Effector CD8-positive, alpha-beta T cell (primary cell): ENCODE results near the gene CD82.
"Not testable (repeated sequence)": the region's sequence is repeated elsewhere in the genome, so short reads cannot be mapped to it uniquely, and the experiment has no call there.

Experiments used
- DNase-seq: peaks from one replicate; lab custom pipeline; 2025; lab: John Stamatoyannopoulos, UW

CD82 gene

GRCh38 chr11:44559940-44560300 lies 5.5 kb upstream of the CD82 start:
- not testable (repeated sequence) for DNase-seq

DNA sequence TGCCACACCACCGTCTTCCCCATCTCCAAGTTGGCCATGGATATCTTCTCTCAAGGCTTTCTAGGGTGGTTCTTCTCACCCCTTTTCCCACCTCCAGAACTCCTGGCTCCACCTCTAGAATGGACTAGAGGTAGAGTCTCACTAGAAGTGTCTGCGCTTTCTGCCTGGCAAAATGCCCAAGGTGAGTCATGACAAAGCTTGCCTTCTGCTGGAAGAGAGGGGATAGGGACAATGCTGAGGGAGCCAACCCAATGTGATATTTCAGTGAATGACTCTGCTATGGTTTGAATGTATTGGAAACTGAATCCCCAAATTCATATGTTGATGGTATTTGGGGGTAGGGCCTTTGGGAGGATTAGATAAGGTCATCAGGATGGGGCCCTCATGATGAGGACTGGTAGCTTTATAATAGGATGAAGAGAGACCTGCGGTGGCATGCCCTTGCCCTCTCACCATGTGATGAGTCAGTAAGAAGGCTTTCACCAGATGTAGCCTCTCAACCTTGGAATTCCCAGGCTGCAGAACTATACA lies 4.1 kb upstream of the CD82 start:
- no peak for DNase-seq

DNA sequence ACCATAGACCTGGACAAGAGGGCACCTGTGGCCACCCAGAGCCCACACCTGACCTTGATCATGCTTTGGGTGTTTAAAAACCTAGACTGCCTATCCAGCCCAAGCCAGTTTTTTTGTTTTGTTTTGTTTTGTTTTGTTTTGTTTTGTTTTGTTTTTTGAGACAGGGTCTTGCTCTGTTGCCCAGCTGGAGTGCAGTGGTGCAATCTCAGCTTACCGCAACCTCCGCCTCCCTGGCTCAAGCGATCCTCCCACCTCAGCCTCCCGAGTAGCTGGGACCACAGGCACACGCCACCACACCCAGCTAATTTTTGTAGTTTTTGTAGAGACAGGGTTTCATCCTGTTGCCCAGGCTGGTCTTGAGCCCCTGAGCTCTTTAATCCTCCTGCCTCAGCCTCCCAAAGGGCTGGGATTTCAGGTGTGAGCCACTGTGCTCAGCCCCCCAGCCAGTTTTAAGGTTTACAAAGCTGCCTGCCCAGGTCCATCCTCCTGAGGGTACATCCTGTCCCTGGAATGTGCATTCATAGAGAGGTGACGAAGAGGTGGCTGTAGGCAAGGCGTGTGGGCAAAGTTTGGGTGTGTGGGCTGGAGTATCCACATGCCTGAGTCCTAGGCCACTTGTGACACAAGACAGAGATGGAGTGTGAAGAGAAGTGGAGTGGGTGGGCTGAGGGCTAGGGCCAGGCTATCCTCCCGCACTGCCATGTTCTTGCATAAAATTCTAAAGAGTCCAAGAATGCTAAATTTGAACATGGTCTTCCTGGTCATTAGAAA lies 3.3 kb upstream of the CD82 start:
- no peak for DNase-seq

- DNase-seq, result no peak
Measured at GRCh38 chr11:44562845-44563460, 2.5 kb upstream of the CD82 start.

- DNase-seq, result no peak
Measured at GRCh38 chr11:44563711-44564110, 1.8 kb upstream of the CD82 start.

DNA sequence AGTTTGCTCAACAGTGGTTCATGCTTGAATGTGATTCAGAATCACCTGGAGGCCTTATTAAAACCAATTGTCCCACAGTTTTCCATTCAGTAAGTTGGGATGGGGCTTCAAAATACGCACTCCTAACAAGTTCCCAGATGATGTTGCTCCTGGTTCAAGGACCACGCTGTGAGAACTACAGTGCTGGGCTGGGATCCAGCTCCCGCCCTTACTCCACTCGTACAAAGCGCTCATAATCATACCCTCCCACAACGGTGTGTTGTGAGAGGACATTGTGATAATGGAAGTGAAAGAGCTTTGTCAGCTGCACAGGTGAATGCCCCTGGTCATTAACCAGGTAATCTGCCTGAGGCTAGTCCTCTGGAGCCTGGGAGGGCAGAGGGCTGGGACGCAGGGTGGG lies 1.3 kb upstream of the CD82 start:
- no peak for DNase-seq

GRCh38 chr11:44564670-44565210 lies 723 bp upstream of the CD82 start:
- no peak for DNase-seq

GRCh38 chr11:44565953-44566949 lies 788 bp downstream of the CD82 start:
- DNase-seq, result no peak

DNA sequence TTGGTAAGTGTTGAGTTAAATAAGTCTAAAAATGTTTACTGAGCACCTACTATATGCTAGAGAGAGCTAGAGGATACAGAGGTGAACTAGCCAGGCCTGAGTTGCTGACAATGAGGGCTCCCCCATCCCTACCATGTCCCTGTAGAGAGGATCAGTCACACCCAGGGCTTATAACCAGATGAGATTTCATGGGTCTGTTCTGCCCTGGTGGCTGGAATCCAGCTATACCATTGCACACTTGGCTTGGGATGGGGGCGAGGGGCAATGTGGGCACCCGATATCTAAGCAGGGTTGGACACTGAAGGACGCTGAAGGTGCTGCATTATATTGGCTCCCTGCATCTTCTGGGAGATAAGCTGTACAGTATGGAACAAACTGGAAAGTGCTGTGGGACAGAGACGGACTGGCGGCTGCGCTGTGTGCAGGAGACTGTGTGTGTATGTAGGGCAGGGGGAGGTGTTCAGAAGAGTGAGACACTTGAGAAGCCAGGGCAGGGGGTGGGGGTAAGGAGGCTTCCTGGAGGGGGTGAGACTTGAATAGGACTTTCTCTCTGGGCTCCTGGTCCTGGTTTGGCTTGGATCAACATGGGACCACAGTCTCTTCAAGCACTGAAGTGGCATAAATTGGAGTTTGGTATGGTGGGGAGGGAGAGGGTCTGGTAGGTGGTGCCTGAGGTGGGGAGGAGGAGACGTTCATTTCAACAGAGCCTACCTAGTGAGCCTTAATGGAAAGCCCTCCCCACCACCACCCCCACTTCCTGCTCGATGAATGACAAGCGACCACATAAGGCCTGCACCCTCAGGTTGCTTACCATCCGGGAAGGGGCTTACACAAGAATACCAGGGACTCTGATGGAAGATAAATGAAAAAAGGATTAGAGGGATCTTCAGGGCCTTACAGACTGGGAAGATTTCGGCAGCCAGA lies 1.8 kb downstream of the CD82 start:
- no peak for DNase-seq

GRCh38 chr11:44567876-44568256 lies 2.4 kb downstream of the CD82 start:
- DNase-seq, result no peak

- no peak for DNase-seq
Measured at GRCh38 chr11:44568331-44568657, 2.8 kb downstream of the CD82 start.

GRCh38 chr11:44568658-44569473 lies 3.4 kb downstream of the CD82 start:
- DNase-seq, result peak; percentile 39

- DNase-seq, result no peak
Measured at GRCh38 chr11:44570411-44571155, 5.1 kb downstream of the CD82 start.

GRCh38 chr11:44571871-44572270 lies 6.4 kb downstream of the CD82 start:
- no peak for DNase-seq

- no peak for DNase-seq
Measured at GRCh38 chr11:44572436-44572835, 7.0 kb downstream of the CD82 start.

DNA sequence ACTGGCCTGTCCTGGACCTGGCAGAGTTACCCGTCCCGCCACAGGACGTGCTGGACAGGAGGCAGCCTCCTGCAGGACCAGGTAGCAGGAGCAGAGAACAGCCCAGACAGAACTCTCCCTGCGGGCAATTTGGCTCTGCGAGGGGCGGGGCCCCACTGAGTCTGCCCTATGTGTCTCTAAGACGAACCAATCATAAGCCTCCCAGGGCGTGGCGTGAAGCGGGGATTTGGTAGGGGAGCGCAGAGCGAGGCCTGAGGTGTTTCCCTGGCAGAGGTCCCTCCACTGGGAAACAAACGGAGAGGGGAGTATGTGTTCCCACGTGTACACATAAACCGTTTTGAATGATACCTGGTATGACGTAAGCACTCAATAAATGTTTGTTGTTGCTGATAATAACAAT lies 7.4 kb downstream of the CD82 start:
- no peak for DNase-seq

DNA sequence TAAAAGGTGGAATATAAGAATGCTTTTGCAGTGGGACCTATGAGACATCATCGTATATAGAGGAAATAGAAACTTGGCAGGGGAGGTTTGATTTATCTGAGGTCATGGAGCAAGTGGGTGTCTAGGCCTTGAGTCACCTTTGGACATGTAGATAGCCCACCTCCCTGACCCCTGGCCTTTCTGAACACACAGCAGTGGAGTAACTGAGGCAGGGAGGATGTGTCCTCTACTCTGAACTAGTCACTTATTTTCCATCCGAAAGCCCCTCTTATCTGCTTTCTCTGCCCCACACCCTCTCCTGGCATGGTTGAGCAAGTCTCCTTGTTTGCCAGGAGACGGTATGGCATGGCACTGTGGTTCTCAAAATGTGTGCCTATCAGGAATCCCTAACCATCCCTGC lies 7.9 kb downstream of the CD82 start:
- no peak for DNase-seq

- DNase-seq, result no peak
Measured at GRCh38 chr11:44574610-44575287, 9.3 kb downstream of the CD82 start.

DNA sequence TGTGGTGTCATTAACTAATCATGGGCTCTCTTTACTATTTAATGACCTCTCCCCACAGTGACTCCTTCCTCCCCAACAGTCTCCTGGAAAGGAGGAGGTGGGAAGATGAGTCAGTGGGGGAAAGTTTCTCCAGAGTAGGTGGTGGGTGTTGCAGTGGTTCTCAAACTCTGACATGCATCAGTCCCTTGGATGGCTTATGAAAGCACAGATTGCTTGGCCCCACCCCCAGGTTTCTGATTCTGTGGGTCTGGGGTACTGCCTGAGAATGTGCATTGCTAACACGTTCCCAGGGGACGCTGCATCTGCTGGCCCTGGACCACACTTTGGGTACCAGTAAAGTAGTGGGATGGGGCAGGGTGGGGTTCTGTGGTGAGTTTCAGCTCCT lies 9.8 kb downstream of the CD82 start:
- no peak for DNase-seq
